A549 (cell line): ENCODE measurements around the gene UBR2. TPM values are rescaled to one million over a fixed set of nuclear protein-coding genes. Genes with fewer than 3 reads are reported as not detected.
"Not testable (repeated sequence)": the region's sequence is repeated elsewhere in the genome, so short reads cannot be mapped to it uniquely, and the experiment has no call there.

Experiments used
- ATAC-seq, 2 experiments: fragments of 200-7000 bp in 1 of 2; fragments of >200 bp in 1 of 2; cut with Nextera tagmentation in 1 of 2; cut with Tn5 transposase in 1 of 2; 3 replicates each; pipeline versions ENCODE4 v1.8.0 to v1.9.1; 2018 to 2020; ENCODE audit warnings: mild to moderate bottlenecking in 1 of 2, moderate library complexity in 1 of 2
- CTCF ChIA-PET: fragments of 300-600 bp; sonication (Branson Sonifier 250); formaldehyde crosslinking; extraction: SDS; loops from one replicate; lab custom pipeline; 2021; ENCODE audit warnings: antibody characterized with exemption, inconsistent platforms; lab: Yijun Ruan, JAX
- POLR2A ChIA-PET: fragments of 350-600 bp; formaldehyde crosslinking; extraction: SDS; loops from one replicate; lab custom pipeline; 2021; ENCODE audit warnings: antibody characterized with exemption, inconsistent platforms; lab: Yijun Ruan, JAX
- DNase-seq, 2 experiments: peaks; one replicate each; pipeline versions ENCODE4 v3.0.0 to v3.0.0-alpha.2; 2011 to 2016; ENCODE audit warnings: low read depth in 1 of 2, low spot score in 1 of 2
- FAIRE-seq: peaks from 2 replicates; lab custom pipeline; 2011; peaks lifted over from hg19 to GRCh38; lab: Jason Lieb, UNC
- H3K27ac ChIP-seq, 2 experiments: fragments of >200 bp; sonication (Bioruptor Twin); formaldehyde crosslinking; 3 replicates each; pipeline ENCODE4 v1.5.1; 2016 to 2017
- H3K4me1 ChIP-seq: fragments of >200 bp; sonication (Bioruptor Twin); formaldehyde crosslinking; 3 replicates; pipeline ENCODE4 v1.6.1; 2016
- H3K4me2 ChIP-seq: fragments of >200 bp; sonication (Bioruptor Twin); formaldehyde crosslinking; 3 replicates; pipeline ENCODE4 v1.6.1; 2016
- H3K4me3 ChIP-seq: fragments of >200 bp; sonication (Bioruptor Twin); formaldehyde crosslinking; 3 replicates; pipeline ENCODE4 v1.5.1; 2016
- H3K9me3 ChIP-seq: fragments of >200 bp; sonication (Bioruptor Twin); formaldehyde crosslinking; 3 replicates; pipeline ENCODE4 v1.6.1; 2016
- BCL3 ChIP-seq: fragments of >200 bp; sonication (Bioruptor Twin); formaldehyde crosslinking; IDR thresholded peaks from 3 replicates; pipeline ENCODE4 v1.6.1; 2016
- BHLHE40 ChIP-seq: IDR thresholded peaks from 2 replicates; pipeline ENCODE4 v1.6.1; 2012; ENCODE audit warnings: low read depth, low read length, inconsistent platforms
- CBX2 ChIP-seq: fragments of 200-600 bp; sonication (generic); IDR thresholded peaks from 2 replicates; pipeline ENCODE4 v1.6.1; 2016; ENCODE audit warnings: low read depth, mild to moderate bottlenecking, borderline replicate concordance
- CHD4 ChIP-seq: fragments of 200-600 bp; sonication (generic); IDR thresholded peaks from 2 replicates; pipeline ENCODE4 v1.6.1; 2016; ENCODE audit warnings: antibody characterized with exemption, mild to moderate bottlenecking, borderline replicate concordance
- E2F6 ChIP-seq: IDR thresholded peaks from 2 replicates; pipeline ENCODE4 v1.6.1; 2012; ENCODE audit warnings: low read depth, borderline replicate concordance
- EHF ChIP-seq: fragments of 250-450 bp; sonication (Bioruptor Pico); IDR thresholded peaks from 2 replicates; pipeline ENCODE4 v1.5.0; 2020; ENCODE audit warnings: mild to moderate bottlenecking
- ESRRA ChIP-seq: fragments of 150-350 bp; IDR thresholded peaks from 2 replicates; pipeline ENCODE4 v1.6.1; 2014; ENCODE audit warnings: mild to moderate bottlenecking, low read length, borderline replicate concordance
- HOXA7 ChIP-seq: fragments of 250-450 bp; sonication (Bioruptor Pico); IDR thresholded peaks from 2 replicates; pipeline ENCODE4 v1.5.0; 2020; ENCODE audit warnings: mild to moderate bottlenecking, moderate library complexity
- HOXB13 ChIP-seq: fragments of 250-450 bp; sonication (Bioruptor Pico); IDR thresholded peaks from 2 replicates; pipeline ENCODE4 v1.5.0; 2020; ENCODE audit warnings: low read depth, mild to moderate bottlenecking, moderate library complexity
- JUNB ChIP-seq: fragments of >200 bp; sonication (Bioruptor Twin); formaldehyde crosslinking; IDR thresholded peaks from 2 replicates; pipeline ENCODE4 v1.6.1; 2016
- KDM5A ChIP-seq: fragments of 200-600 bp; sonication (generic); IDR thresholded peaks from 2 replicates; pipeline ENCODE4 v1.6.1; 2016; ENCODE audit warnings: antibody characterized with exemption, mild to moderate bottlenecking
- MAZ ChIP-seq: fragments of 150-350 bp; IDR thresholded peaks from 2 replicates; pipeline ENCODE4 v1.6.1; 2014; ENCODE audit warnings: antibody characterized with exemption, low read depth, low read length, borderline replicate concordance
- NFE2L2 ChIP-seq: fragments of 150-350 bp; conservative IDR thresholded peaks from 2 replicates; pipeline ENCODE4 v1.6.1; 2014; ENCODE audit warnings: low read length
- PBX3 ChIP-seq: IDR thresholded peaks from 2 replicates; pipeline ENCODE4 v1.6.1; 2012
- PHF8 ChIP-seq: fragments of 200-600 bp; sonication (generic); IDR thresholded peaks from 2 replicates; pipeline ENCODE4 v1.6.1; 2016; ENCODE audit warnings: low read depth, mild to moderate bottlenecking, antibody characterized with exemption, moderate library complexity, borderline replicate concordance
- RAD21 ChIP-seq, 2 experiments: fragments of >200 bp in 1 of 2; sonication (Bioruptor Twin) in 1 of 2; formaldehyde crosslinking in 1 of 2; IDR thresholded peaks in 1 of 2; conservative IDR thresholded peaks in 1 of 2; 2 replicates in 1 of 2; 3 replicates in 1 of 2; pipeline ENCODE4 v1.6.1; 2012 to 2018; ENCODE audit warnings: inconsistent platforms in 1 of 2
- RARB ChIP-seq: fragments of 250-450 bp; sonication (Bioruptor Pico); IDR thresholded peaks from 2 replicates; pipeline ENCODE4 v1.8.0; 2021; ENCODE audit warnings: mild to moderate bottlenecking, moderate library complexity
- RCOR1 ChIP-seq: fragments of 150-350 bp; IDR thresholded peaks from 2 replicates; pipeline ENCODE4 v1.6.1; 2014; ENCODE audit warnings: antibody characterized with exemption, low read length, low read depth
- SMC3 ChIP-seq: fragments of >200 bp; sonication (Bioruptor Twin); formaldehyde crosslinking; IDR thresholded peaks from 3 replicates; pipeline ENCODE4 v1.6.1; 2018; ENCODE audit warnings: inconsistent platforms
- TFCP2L1 ChIP-seq: fragments of 250-450 bp; sonication (Bioruptor Pico); IDR thresholded peaks from 2 replicates; pipeline ENCODE4 v1.5.0; 2021; ENCODE audit warnings: mild to moderate bottlenecking
- USF2 ChIP-seq: fragments of 450-650 bp; IDR thresholded peaks from 2 replicates; pipeline ENCODE4 v1.6.1; 2014; ENCODE audit warnings: antibody characterized with exemption
- ZC3H11A ChIP-seq: fragments of 450-650 bp; IDR thresholded peaks from 2 replicates; pipeline ENCODE4 v1.6.1; 2014; ENCODE audit warnings: antibody characterized with exemption, mild to moderate bottlenecking
- ZFP36 ChIP-seq: fragments of 450-650 bp; IDR thresholded peaks from 2 replicates; pipeline ENCODE4 v1.6.1; 2014; ENCODE audit warnings: borderline replicate concordance; ENCODE audit not compliant: partially characterized antibody
- ZNF302 ChIP-seq: fragments of 250-450 bp; sonication (Bioruptor Pico); IDR thresholded peaks from 2 replicates; pipeline ENCODE4 v1.9.0; 2021; ENCODE audit warnings: inconsistent platforms, mild to moderate bottlenecking, moderate library complexity
- ZSCAN20 ChIP-seq: fragments of 250-450 bp; sonication (Bioruptor Pico); IDR thresholded peaks from 2 replicates; pipeline ENCODE4 v1.8.0; 2022; ENCODE audit warnings: mild to moderate bottlenecking, moderate library complexity
- WGBS: methylation state at CpG from one replicate; pipeline ENCODE4 v1.1.6; 2017; ENCODE audit errors: missing lambda C conversion rate; 5-methylcytosine and 5-hydroxymethylcytosine counted together
- polyA plus RNA-seq, 4 experiments: library from polyadenylated mRNA; depleted of rRNA in 3 of 4; stranded (reverse); fragments of >200 nt; fragmentation: RNase III in 1 of 4; extraction: RNeasy Plus Mini Kit Qiagen cat#74134 plus additional on column Dnase treatment in 1 of 4; gene quantifications; 2 replicates in 3 of 4; 3 replicates in 1 of 4; pipeline ENCODE4 v1.2.3, GENCODE V29; 2011 to 2017

UBR2 gene
- polyA plus RNA-seq, 2 of the 4 experiments (the other 2 are of a cell fraction) = 5.5 to 15.2 TPM

- Histone ChIP-seq H3K27ac (no peak overlapping the region), H3K4me1 (no peaks in the 10 kb centered on the region), H3K9me3 (no peaks in the 10 kb centered on the region), H3K4me3 (no peak overlapping the region), H3K4me2 (no peak overlapping the region)
- no peak for ATAC-seq
- DNase-seq = no peak
- FAIRE-seq = no peak
- ChIA-PET CTCF (interaction anchor here (1.2 kb wide), 1 partner anchor 39 kb away, joined by 4 read pairs; no protein-coding TSS in a partner anchor), POLR2A (no interaction called here)
- TF ChIP-seq KDM5A = no peak
- TF ChIP-seq RCOR1 = no peak
- TF ChIP-seq NFE2L2 = no peak
- no peak for TF ChIP-seq SMC3
- TF ChIP-seq ZC3H11A = no peak
- TF ChIP-seq BCL3 = no peak
- TF ChIP-seq E2F6 = no peak
- no peak for TF ChIP-seq RAD21 (conservative IDR thresholded peaks at IDR 0.05 in 1 of 2, IDR thresholded peaks at IDR 0.05 in 1 of 2)
- no peak for TF ChIP-seq ZNF302
- no peak for TF ChIP-seq CBX2
- TF ChIP-seq TFCP2L1 (CRISPR knock-in tag) = no peak
These were observed 40.3 kb downstream of the UBR2 start for GRCh38 chr6:42604150-42604549.

GRCh38 chr6:42604699-42605098, 40.9 kb downstream of the UBR2 start:
- DNase-seq, ATAC-seq, H3K4me3 ChIP-seq, H3K4me1 ChIP-seq, H3K9me3 ChIP-seq, H3K27ac ChIP-seq, H3K4me2 ChIP-seq, FAIRE-seq, POLR2A ChIA-PET: not testable (repeated sequence)
- CTCF ChIA-PET = interaction anchor here (1.2 kb wide), 1 partner anchor 39 kb away, joined by 4 read pairs; no protein-coding TSS in a partner anchor
- WGBS = 91% methylated on average over 2 of the region's 2 CpGs

GRCh38 chr6:42610416-42610815, 46.6 kb downstream of the UBR2 start:
- ATAC-seq (no peak), DNase-seq (no peak), FAIRE-seq (no peak)
- TF ChIP-seq ESRRA (no peak), BHLHE40 (no peak), CBX2 (no peak), EHF (no peak)
- no peaks in the 10 kb centered on the region for H3K4me1 ChIP-seq
- H3K9me3 ChIP-seq = no peaks in the 10 kb centered on the region
- CTCF ChIA-PET = no interaction called here
- no peak overlapping the region for H3K4me2 ChIP-seq
- POLR2A ChIA-PET = no interaction called here
- H3K27ac ChIP-seq = no peak overlapping the region
- no peak overlapping the region for H3K4me3 ChIP-seq
- WGBS = 92% methylated on average over 3 of the region's 3 CpGs

- TF ChIP-seq PBX3 (no peak), SMC3 (no peak), JUNB (no peak), ZFP36 (no peak), HOXA7 (CRISPR knock-in tag) (no peak), PHF8 (no peak), RARB (no peak), ZSCAN20 (CRISPR knock-in tag) (no peak), CHD4 (no peak), HOXB13 (CRISPR knock-in tag) (no peak), ESRRA (no peak), MAZ (no peak), BHLHE40 (no peak), USF2 (no peak)
- ATAC-seq = no peak
- POLR2A ChIA-PET = no interaction called here
- no peak for FAIRE-seq
- Histone ChIP-seq H3K4me1 (no peaks in the 10 kb centered on the region), H3K4me3 (no peak overlapping the region), H3K9me3 (no peaks in the 10 kb centered on the region), H3K27ac (no peak overlapping the region), H3K4me2 (no peak overlapping the region)
- CTCF ChIA-PET = no interaction called here
- 92% methylated on average over 2 of the region's 2 CpGs for WGBS
- DNase-seq = no peak
These were observed 51.7 kb downstream of the UBR2 start for GRCh38 chr6:42615518-42615917.
